ENCODE results near the gene STXBP5. TPM values are rescaled to one million over a fixed set of nuclear protein-coding genes. Genes with fewer than 3 reads are reported as not detected.

The STXBP5 gene
- polyA plus RNA-seq, 1 of the 3 experiments (the other 2 are of a cell fraction): 9.9 TPM

GRCh38 chr6:147190556-147190955, 13.7 kb upstream of the STXBP5 start:
- Histone ChIP-seq H4K20me1 (ENCODE audit: insufficient read depth) (no peaks in the 10 kb centered on the region), H3F3A (replicated peaks; ENCODE audit: insufficient read depth) (peaks cover 6% of the 10 kb centered on the region), H3K4me3 (ENCODE audit: low read depth in 2 of 2, low read length in 1 of 2) (no peak overlapping the region), H3K79me2 (ENCODE audit: insufficient read depth) (no peaks in the 10 kb centered on the region), H3K4me2 (no peak overlapping the region), H3K27me3 (ENCODE audit: insufficient read depth) (no peaks in the 10 kb centered on the region), H3K27ac (ENCODE audit: low read depth in 2 of 2, low read length in 1 of 2) (no peak overlapping the region), H3K36me3 (replicated peaks in 1 of 2; ENCODE audit: control insufficient read depth in 1 of 2, insufficient read depth in 2 of 2, low read length in 1 of 2) (no peaks in the 10 kb centered on the region), H3K4me1 (ENCODE audit: control insufficient read depth in 1 of 2, insufficient read depth in 2 of 2, low read depth in 1 of 2, low read length in 1 of 2) (no peaks in the 10 kb centered on the region), H3K9ac (no peak overlapping the region), H3K9me2 (no peaks in the 10 kb centered on the region), H2AFZ (ENCODE audit: low read depth) (no peak overlapping the region), H3K9me3 (no peaks in the 10 kb centered on the region)
- TF ChIP-seq, protein P1, sequence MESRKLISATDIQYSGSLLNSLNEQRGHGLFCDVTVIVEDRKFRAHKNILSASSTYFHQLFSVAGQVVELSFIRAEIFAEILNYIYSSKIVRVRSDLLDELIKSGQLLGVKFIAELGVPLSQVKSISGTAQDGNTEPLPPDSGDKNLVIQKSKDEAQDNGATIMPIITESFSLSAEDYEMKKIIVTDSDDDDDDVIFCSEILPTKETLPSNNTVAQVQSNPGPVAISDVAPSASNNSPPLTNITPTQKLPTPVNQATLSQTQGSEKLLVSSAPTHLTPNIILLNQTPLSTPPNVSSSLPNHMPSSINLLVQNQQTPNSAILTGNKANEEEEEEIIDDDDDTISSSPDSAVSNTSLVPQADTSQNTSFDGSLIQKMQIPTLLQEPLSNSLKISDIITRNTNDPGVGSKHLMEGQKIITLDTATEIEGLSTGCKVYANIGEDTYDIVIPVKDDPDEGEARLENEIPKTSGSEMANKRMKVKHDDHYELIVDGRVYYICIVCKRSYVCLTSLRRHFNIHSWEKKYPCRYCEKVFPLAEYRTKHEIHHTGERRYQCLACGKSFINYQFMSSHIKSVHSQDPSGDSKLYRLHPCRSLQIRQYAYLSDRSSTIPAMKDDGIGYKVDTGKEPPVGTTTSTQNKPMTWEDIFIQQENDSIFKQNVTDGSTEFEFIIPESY (IDR thresholded peaks at IDR 0.05; ENCODE audit: borderline replicate concordance, low read depth): no peak
- TF ChIP-seq GATA2 (CRISPR knock-in tag; IDR thresholded peaks at IDR 0.05) (no peak), TAF1 (IDR thresholded peaks at IDR 0.05; ENCODE audit: borderline replicate concordance, low read depth, low read length) (no peak), ELF1 (IDR thresholded peaks at IDR 0.05) (no peak), NRF1 (IDR thresholded peaks at IDR 0.05; ENCODE audit: low read depth, low read length) (no peak), JUND (IDR thresholded peaks at IDR 0.05) (no peak), RAD21 (IDR thresholded peaks at IDR 0.05; ENCODE audit: low read length) (no peak), RCOR1 (IDR thresholded peaks at IDR 0.05; ENCODE audit: low read length) (no peak), GABPA (IDR thresholded peaks at IDR 0.05; ENCODE audit: low read depth) (no peak), SMC3 (IDR thresholded peaks at IDR 0.05; ENCODE audit: low read depth, low read length) (no peak), EZH2phosphoT487 (IDR thresholded peaks at IDR 0.05; ENCODE audit: borderline replicate concordance, low read depth) (no peak), USF1 (IDR thresholded peaks at IDR 0.05; ENCODE audit: borderline replicate concordance, low read depth) (no peak), RXRA (IDR thresholded peaks at IDR 0.05; ENCODE audit: borderline replicate concordance, low read depth) (no peak), MEF2A (IDR thresholded peaks at IDR 0.05; ENCODE audit: borderline replicate concordance, low read depth) (no peak), FOXJ3 (CRISPR knock-in tag; IDR thresholded peaks at IDR 0.05) (no peak), SIN3A (IDR thresholded peaks at IDR 0.05; ENCODE audit: borderline replicate concordance, low read depth, low read length) (no peak), RFX5 (IDR thresholded peaks at IDR 0.05; ENCODE audit: low read length) (no peak)
- TF ChIP-seq, protein P2, sequence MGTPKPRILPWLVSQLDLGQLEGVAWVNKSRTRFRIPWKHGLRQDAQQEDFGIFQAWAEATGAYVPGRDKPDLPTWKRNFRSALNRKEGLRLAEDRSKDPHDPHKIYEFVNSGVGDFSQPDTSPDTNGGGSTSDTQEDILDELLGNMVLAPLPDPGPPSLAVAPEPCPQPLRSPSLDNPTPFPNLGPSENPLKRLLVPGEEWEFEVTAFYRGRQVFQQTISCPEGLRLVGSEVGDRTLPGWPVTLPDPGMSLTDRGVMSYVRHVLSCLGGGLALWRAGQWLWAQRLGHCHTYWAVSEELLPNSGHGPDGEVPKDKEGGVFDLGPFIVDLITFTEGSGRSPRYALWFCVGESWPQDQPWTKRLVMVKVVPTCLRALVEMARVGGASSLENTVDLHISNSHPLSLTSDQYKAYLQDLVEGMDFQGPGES (IDR thresholded peaks at IDR 0.05; ENCODE audit: low read depth, low read length): no peak
- TF ChIP-seq, protein P3, sequence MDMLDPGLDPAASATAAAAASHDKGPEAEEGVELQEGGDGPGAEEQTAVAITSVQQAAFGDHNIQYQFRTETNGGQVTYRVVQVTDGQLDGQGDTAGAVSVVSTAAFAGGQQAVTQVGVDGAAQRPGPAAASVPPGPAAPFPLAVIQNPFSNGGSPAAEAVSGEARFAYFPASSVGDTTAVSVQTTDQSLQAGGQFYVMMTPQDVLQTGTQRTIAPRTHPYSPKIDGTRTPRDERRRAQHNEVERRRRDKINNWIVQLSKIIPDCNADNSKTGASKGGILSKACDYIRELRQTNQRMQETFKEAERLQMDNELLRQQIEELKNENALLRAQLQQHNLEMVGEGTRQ (IDR thresholded peaks at IDR 0.05; ENCODE audit: borderline replicate concordance, low read depth, low read length): no peak
- TF ChIP-seq, protein P4, sequence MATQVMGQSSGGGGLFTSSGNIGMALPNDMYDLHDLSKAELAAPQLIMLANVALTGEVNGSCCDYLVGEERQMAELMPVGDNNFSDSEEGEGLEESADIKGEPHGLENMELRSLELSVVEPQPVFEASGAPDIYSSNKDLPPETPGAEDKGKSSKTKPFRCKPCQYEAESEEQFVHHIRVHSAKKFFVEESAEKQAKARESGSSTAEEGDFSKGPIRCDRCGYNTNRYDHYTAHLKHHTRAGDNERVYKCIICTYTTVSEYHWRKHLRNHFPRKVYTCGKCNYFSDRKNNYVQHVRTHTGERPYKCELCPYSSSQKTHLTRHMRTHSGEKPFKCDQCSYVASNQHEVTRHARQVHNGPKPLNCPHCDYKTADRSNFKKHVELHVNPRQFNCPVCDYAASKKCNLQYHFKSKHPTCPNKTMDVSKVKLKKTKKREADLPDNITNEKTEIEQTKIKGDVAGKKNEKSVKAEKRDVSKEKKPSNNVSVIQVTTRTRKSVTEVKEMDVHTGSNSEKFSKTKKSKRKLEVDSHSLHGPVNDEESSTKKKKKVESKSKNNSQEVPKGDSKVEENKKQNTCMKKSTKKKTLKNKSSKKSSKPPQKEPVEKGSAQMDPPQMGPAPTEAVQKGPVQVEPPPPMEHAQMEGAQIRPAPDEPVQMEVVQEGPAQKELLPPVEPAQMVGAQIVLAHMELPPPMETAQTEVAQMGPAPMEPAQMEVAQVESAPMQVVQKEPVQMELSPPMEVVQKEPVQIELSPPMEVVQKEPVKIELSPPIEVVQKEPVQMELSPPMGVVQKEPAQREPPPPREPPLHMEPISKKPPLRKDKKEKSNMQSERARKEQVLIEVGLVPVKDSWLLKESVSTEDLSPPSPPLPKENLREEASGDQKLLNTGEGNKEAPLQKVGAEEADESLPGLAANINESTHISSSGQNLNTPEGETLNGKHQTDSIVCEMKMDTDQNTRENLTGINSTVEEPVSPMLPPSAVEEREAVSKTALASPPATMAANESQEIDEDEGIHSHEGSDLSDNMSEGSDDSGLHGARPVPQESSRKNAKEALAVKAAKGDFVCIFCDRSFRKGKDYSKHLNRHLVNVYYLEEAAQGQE (IDR thresholded peaks at IDR 0.05; ENCODE audit: low read depth, low read length): no peak
- 82% methylated on average over 4 of the region's 5 CpGs for WGBS (ENCODE audit: low lambda C conversion rate)
- DNase-seq: no peak
- ChIA-PET CTCF (no interaction called here), POLR2A (no interaction called here)

All from SK-N-SH (cell line).